GM21381 (cell line): Measurements from ENCODE around the gene MYBPHL.

Source experiments
- ATAC-seq: cut with Tn5 transposase; IDR thresholded peaks from one replicate; pipeline ENCODE4 v1.9.1; 2021; ENCODE audit warnings: mild to moderate bottlenecking, moderate library complexity; ENCODE audit not compliant: unreplicated experiment

Gene MYBPHL

GRCh38 chr1:109281680-109282496 lies 24.9 kb downstream of the MYBPHL start:
- no peak for ATAC-seq

- ATAC-seq, result no peak
Measured at GRCh38 chr1:109280862-109281261, 25.9 kb downstream of the MYBPHL start.

GRCh38 chr1:109279615-109280278 lies 27.1 kb downstream of the MYBPHL start:
- ATAC-seq, result no peak

GRCh38 chr1:109277434-109278204 lies 29.2 kb downstream of the MYBPHL start:
- ATAC-seq, result no peak

- no peak for ATAC-seq
Measured at GRCh38 chr1:109275706-109276345, 31.0 kb downstream of the MYBPHL start.

GRCh38 chr1:109274533-109275476 lies 32.0 kb downstream of the MYBPHL start:
- no peak for ATAC-seq

- ATAC-seq, result no peak
Measured at GRCh38 chr1:109273570-109274288, 33.1 kb downstream of the MYBPHL start.

GRCh38 chr1:109272831-109273547 lies 33.8 kb downstream of the MYBPHL start:
- ATAC-seq, result no peak

- ATAC-seq, result no peak
Measured at GRCh38 chr1:109272021-109272799, 34.6 kb downstream of the MYBPHL start.

- ATAC-seq, result no peak
Measured at GRCh38 chr1:109271458-109271857, 35.4 kb downstream of the MYBPHL start.

GRCh38 chr1:109270623-109271317 lies 36.0 kb downstream of the MYBPHL start:
- no peak for ATAC-seq

GRCh38 chr1:109269981-109270622 lies 36.7 kb downstream of the MYBPHL start:
- ATAC-seq, result no peak

GRCh38 chr1:109269212-109269980 lies 37.4 kb downstream of the MYBPHL start:
- ATAC-seq, result no peak

- no peak for ATAC-seq
Measured at GRCh38 chr1:109268431-109269211, 38.2 kb downstream of the MYBPHL start.

- no peak for ATAC-seq
Measured at GRCh38 chr1:109267743-109268300, 39.0 kb downstream of the MYBPHL start.
